Fibroblast of mammary gland (primary cell): ENCODE measurements around the gene PBX4.
A peak's percentile ranks its signal among the peaks of the same experiment; 100 is the strongest.

ENCODE experiments used
- DNase-seq: peaks from one replicate; pipeline ENCODE4 v3.0.0-alpha.2; 2010; ENCODE audit warnings: low read depth
- H3K4me3 ChIP-seq: 2 replicates; pipeline ENCODE4 v1.5.1; 2011; ENCODE audit warnings: low read depth, mild to moderate bottlenecking, low read length, moderate library complexity; ENCODE audit not compliant: control insufficient read depth
- CTCF ChIP-seq: conservative IDR thresholded peaks from 2 replicates; pipeline ENCODE4 v1.5.1; 2011; ENCODE audit warnings: low read depth, low read length, inconsistent platforms; ENCODE audit not compliant: control insufficient read depth, insufficient read depth

Gene PBX4

GRCh38 chr19:19525611-19526380 is 92.7 kb downstream of the PBX4 start:
- DNase-seq, result no peak
- TF ChIP-seq CTCF, result no peak
- H3K4me3 ChIP-seq, result no peak overlapping the region

DNA sequence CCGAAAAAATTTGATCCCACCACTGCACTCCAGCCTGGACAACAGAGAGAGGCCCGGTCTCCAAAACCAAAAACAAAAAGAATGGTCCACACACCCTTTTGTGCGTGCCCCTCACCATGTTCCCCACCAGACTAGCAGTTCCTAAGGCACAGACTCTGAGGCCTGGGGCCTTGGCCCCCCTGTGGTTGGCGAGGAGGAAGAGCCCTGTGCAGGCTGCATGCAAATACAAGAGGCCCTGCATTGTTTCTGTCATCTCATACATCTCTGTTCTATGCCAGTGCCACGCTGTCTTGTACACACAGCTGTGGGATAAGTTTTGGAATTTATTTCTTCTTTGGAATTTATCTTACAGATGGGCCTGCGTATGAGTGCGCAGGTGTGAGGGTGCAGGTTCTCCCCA is 94.4 kb downstream of the PBX4 start:
- no peak for TF ChIP-seq CTCF
- no peak for DNase-seq
- H3K4me3 ChIP-seq, result no peak overlapping the region

DNA sequence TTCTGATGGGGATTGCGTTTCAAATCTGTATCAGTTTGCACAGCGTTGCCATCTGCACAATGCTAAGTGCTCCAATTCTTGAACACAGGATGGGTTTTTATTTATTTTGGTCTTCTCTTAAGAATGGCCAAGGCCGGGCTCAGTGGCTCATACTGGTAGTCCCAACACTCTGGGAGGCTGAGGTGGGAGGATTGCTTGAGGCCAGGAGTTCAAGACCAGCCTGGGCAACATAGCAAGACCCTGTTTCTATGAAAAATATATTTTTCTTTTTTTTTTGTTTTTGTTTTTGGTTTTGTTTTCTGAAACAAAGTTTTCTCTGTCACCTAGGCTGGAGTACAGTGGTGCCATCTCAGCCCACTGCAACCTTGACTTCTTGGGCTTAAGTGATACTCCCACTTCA is 95.3 kb downstream of the PBX4 start:
- H3K4me3 ChIP-seq, result no peak overlapping the region
- no peak for DNase-seq
- TF ChIP-seq CTCF, result no peak

DNA sequence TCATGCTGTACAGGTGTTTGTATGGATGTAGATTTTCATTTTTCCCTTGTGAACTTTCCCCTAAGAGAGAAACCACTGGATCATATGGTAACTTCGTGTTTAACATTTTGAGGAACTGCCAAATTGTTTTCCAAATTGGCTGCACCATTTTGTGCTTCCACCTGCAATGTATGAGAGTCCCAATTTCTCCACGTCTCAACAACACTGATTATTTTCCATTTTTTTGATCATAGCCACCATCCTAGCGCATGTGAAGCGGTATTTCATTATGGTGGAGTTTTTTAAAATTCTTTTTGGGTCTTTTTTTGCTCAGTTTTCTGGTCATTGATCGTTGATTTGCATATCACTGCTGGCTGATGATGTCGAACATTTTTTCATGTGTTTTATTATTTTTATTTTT is 97.5 kb downstream of the PBX4 start:
- TF ChIP-seq CTCF, result no peak
- no peak for DNase-seq
- H3K4me3 ChIP-seq, result no peak overlapping the region

DNA sequence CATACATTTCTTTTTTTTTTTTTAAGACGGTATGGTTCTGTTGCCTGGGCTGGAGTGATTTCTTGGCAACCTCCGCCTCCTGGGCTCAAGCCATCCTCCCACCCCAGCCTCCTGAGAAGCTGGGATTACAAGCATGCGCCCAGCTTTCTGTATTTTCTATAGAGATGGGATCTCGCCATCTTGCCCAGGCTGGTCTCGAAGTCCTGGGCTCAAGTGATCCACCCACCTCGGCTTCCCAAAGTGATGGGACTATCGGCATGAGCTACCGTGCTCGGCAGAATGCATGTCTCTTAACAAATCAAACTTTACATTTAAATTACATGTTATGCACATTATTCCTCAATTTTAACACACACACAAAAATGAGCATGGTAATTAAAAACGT is 101.3 kb downstream of the PBX4 start:
- no peak for DNase-seq
- no peak for TF ChIP-seq CTCF
- H3K4me3 ChIP-seq, result peak overlapping the region; percentile 94

GRCh38 chr19:19515642-19516519 is 102.6 kb downstream of the PBX4 start, which contains the start of gene NDUFA13:
Gene NDUFA13 (plus strand): TSS chr19:19516225. CDS start chr19:19516239, 14 bp downstream.
- H3K4me3 ChIP-seq, result peak within 1 kb of the TSS; percentile 94
- peak; percentile 89 for DNase-seq
- TF ChIP-seq CTCF, result peak; percentile 23
